Kidney epithelial cell (primary cell): ENCODE data around the gene WDR7. TPM values are rescaled to one million over a fixed set of nuclear protein-coding genes. Genes with fewer than 3 reads are reported as not detected.
A peak's percentile ranks its signal among the peaks of the same experiment; 100 is the strongest.

Source experiments
- DNase-seq: peaks from one replicate; pipeline ENCODE4 v3.0.0-alpha.2; 2010; ENCODE audit warnings: low read depth
- H3K27me3 ChIP-seq: 2 replicates; pipeline ENCODE4 v1.6.0; 2011; ENCODE audit warnings: low read length; ENCODE audit not compliant: control insufficient read depth, insufficient read depth
- H3K36me3 ChIP-seq: 2 replicates; pipeline ENCODE4 v1.5.1; 2011; ENCODE audit warnings: low read length; ENCODE audit not compliant: control insufficient read depth, insufficient read depth
- H3K4me3 ChIP-seq: 2 replicates; pipeline ENCODE4 v1.5.1; 2011; ENCODE audit warnings: low read depth, mild to moderate bottlenecking, control low read depth, low read length
- CTCF ChIP-seq: IDR thresholded peaks from 2 replicates; pipeline ENCODE4 v1.5.1; 2011; ENCODE audit warnings: mild to moderate bottlenecking, moderate library complexity, low read length, control low read depth, inconsistent platforms; ENCODE audit not compliant: insufficient read depth, poor library complexity, severe bottlenecking
- total RNA-seq: library from RNA; depleted of rRNA; stranded (reverse); fragments of >200 nt; gene quantifications from 2 replicates; pipeline ENCODE4 v1.2.3, GENCODE V29; 2015

Gene WDR7
- total RNA-seq, 1 donor from 2014 or later, result 8.7 TPM

DNA sequence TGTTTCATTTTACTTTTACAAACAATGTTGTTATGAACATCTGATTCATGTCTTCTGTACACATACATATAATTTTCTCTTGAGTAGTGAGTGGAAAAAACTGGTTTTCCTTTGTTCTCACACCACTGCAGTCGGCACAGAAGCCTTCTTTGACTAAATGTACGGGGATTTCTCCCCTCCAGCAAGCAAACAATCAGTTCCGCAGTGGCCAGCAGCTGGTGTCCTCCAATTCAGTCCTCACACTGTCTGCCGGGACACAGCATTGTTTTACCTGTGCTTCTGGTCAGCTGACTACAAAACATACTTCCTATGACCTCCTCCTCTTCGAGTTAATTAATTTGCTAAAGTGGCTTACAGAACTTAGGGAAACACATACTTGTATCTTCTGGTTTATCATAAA lies 202.8 kb downstream of the WDR7 start:
- DNase-seq, result no peak
- H3K36me3 ChIP-seq, result no peaks in the 10 kb centered on the region
- TF ChIP-seq CTCF, result no peak
- no peaks in the 10 kb centered on the region for H3K27me3 ChIP-seq
- no peak overlapping the region for H3K4me3 ChIP-seq

GRCh38 chr18:56861244-56861643 lies 210.1 kb downstream of the WDR7 start:
- Histone ChIP-seq H3K36me3 (no peaks in the 10 kb centered on the region), H3K4me3 (no peak overlapping the region), H3K27me3 (no peaks in the 10 kb centered on the region)
- DNase-seq, result no peak
- TF ChIP-seq CTCF, result no peak

DNA sequence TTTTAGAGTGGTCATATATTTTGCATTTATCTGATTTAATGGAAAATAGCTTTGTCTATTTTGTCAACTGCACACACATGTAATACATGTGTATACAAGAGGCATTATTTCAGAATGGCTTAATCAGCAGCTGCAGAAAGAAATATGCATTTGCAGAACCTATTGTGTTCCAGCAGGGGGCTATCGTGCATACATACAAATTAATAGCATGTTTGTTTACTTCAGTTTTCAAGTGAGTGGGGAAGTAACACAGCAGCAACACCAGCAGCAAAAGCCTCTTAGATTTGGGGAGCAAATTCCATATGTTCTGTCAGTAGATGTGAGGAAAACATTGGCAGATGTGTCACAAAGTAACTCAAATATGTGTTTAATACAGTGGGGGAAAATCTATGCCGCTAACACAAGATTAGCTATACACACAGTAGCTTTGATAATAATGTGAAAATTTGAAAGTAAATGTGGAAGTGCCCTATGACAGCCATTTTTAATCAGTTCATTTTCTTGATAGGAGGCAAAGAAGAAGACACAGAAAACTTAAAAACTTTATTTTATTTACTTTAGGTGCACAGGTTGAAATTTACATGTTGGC lies 218.1 kb downstream of the WDR7 start:
- TF ChIP-seq CTCF, result peak; percentile 73

DNA sequence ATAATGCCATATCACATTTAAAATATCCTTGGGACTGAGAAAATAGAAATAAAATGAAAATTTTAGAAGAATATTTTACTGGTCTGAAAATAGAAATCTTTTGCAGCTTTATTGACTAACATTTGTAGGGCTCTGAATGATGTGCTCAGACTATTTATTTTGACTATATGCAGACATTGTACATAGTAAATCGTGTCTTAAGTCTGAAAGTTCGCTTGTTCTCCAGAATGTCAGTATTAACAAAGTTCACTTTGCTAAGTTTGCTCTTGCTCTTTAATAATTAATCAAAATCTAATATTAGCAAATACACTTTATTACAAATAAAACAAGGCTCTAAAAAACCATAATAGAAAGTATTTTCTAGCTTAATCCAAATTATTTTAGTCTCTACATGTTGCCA lies 219.8 kb downstream of the WDR7 start:
- Histone ChIP-seq H3K4me3 (no peak overlapping the region), H3K36me3 (no peaks in the 10 kb centered on the region), H3K27me3 (no peaks in the 10 kb centered on the region)
- no peak for TF ChIP-seq CTCF
- no peak for DNase-seq

More for the DNA sequence above, 218.1 kb downstream of the WDR7 start:
- peak; percentile 10 for DNase-seq
- no peak overlapping the region for H3K4me3 ChIP-seq
- no peaks in the 10 kb centered on the region for H3K36me3 ChIP-seq
- no peaks in the 10 kb centered on the region for H3K27me3 ChIP-seq

- no peaks in the 10 kb centered on the region for H3K27me3 ChIP-seq
- no peak for TF ChIP-seq CTCF
- H3K36me3 ChIP-seq, result no peaks in the 10 kb centered on the region
- H3K4me3 ChIP-seq, result no peak overlapping the region
- DNase-seq, result no peak
These were observed 221.0 kb downstream of the WDR7 start for GRCh38 chr18:56872140-56872539.

DNA sequence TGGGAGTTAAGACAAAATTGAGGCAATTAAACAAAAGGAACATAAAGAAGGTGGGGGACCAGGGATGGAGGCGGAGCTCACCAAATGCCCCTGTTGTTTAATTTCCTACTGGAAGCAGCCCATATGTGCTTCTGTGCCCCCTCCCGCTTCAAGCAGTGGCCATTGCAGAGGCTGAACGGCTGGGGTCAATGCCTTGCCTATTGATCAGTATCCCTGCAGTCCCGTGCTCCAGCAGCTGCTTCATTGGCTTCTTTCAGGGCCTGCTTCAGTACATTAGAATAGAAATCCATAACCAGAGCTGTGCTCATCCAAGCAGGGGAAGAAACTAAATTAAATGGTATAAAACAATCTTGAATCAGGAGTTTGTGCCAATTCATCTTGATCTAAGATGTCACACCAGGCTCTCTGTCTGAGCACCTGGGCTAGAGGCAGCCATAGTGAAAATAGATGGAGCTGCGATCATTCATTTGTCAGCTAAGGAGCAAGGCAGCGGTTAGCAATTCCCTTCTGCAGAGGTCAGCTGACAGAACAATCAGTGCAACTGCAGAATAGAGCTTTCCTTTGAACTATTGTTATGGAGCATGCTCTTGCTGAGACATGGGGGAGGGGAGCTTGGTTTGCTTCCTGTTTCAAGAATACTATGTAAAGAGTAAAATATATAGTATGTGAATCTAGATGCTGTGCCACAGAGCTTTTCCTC lies 222.4 kb downstream of the WDR7 start:
- TF ChIP-seq CTCF, result no peak
- no peaks in the 10 kb centered on the region for H3K36me3 ChIP-seq
- no peak overlapping the region for H3K4me3 ChIP-seq
- DNase-seq, result peak; percentile 21
- H3K27me3 ChIP-seq, result no peaks in the 10 kb centered on the region
